Measurements from ENCODE around the gene HIBADH.

- TF ChIP-seq HMG20A (CRISPR knock-in tag; conservative IDR thresholded peaks at IDR 0.05): no peak
- no peak for TF ChIP-seq POLR2A (conservative IDR thresholded peaks at IDR 0.05)
- no peak for TF ChIP-seq USF2 (CRISPR knock-in tag; IDR thresholded peaks at IDR 0.05)
- TF ChIP-seq CHD4 (IDR thresholded peaks at IDR 0.05; ENCODE audit: insufficient read depth, insufficient replicate concordance, low read depth, low read length, poor library complexity, severe bottlenecking): no peak
- TF ChIP-seq RBFOX2 (IDR thresholded peaks at IDR 0.05; ENCODE audit: low read depth, low read length): no peak
- no peak for TF ChIP-seq CREB1 (IDR thresholded peaks at IDR 0.05)
- TF ChIP-seq CREB1 (CRISPR knock-in tag; IDR thresholded peaks at IDR 0.05): no peak
- TF ChIP-seq, protein P1, sequence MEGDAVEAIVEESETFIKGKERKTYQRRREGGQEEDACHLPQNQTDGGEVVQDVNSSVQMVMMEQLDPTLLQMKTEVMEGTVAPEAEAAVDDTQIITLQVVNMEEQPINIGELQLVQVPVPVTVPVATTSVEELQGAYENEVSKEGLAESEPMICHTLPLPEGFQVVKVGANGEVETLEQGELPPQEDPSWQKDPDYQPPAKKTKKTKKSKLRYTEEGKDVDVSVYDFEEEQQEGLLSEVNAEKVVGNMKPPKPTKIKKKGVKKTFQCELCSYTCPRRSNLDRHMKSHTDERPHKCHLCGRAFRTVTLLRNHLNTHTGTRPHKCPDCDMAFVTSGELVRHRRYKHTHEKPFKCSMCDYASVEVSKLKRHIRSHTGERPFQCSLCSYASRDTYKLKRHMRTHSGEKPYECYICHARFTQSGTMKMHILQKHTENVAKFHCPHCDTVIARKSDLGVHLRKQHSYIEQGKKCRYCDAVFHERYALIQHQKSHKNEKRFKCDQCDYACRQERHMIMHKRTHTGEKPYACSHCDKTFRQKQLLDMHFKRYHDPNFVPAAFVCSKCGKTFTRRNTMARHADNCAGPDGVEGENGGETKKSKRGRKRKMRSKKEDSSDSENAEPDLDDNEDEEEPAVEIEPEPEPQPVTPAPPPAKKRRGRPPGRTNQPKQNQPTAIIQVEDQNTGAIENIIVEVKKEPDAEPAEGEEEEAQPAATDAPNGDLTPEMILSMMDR (IDR thresholded peaks at IDR 0.05 in 2 of 3, conservative IDR thresholded peaks at IDR 0.05 in 1 of 3; ENCODE audit: insufficient read depth in 2 of 3, low read depth in 1 of 3, low read length in 3 of 3): no peak
Measured at GRCh38 chr7:27684491-27684890, 21.8 kb upstream of the HIBADH start.
